A673 (cell line): ENCODE measurements around the gene SRL. TPM values are rescaled to one million over a fixed set of nuclear protein-coding genes. Genes with fewer than 3 reads are reported as not detected.

Experiments
- BruUV-seq: library from RNA; stranded (reverse); fragments of 400-500 nt; replicated peaks from 2 replicates; lab custom pipeline; 2021; lab: Mats Ljungman, UMichigan
- CTCF ChIA-PET: fragments of 300-600 bp; sonication (Branson Sonifier 250); formaldehyde crosslinking; loops from one replicate; lab custom pipeline; 2022; ENCODE audit warnings: antibody characterized with exemption; lab: Charles Lee
- POLR2A ChIA-PET: fragments of 300-600 bp; sonication (Branson Sonifier 250); formaldehyde crosslinking; loops from one replicate; lab custom pipeline; 2022; ENCODE audit warnings: antibody characterized with exemption; ENCODE audit not compliant: low non-redundant PET; lab: Charles Lee
- DNase-seq: peaks from one replicate; pipeline ENCODE4 v3.0.0-alpha.2; 2015; ENCODE audit warnings: low spot score
- H3K27ac ChIP-seq: fragments of 200-600 bp; sonication (generic); 2 replicates; pipeline ENCODE4 v1.5.1; 2016; ENCODE audit warnings: mixed run types, low read depth, mild to moderate bottlenecking, mixed read lengths, antibody characterized with exemption, low read length; ENCODE audit not compliant: poor library complexity, severe bottlenecking
- H3K27me3 ChIP-seq: fragments of 200-600 bp; sonication (generic); replicated peaks from 2 replicates; pipeline ENCODE4 v1.6.1; 2017; ENCODE audit warnings: mixed run types, low read depth, mild to moderate bottlenecking, mixed read lengths, antibody characterized with exemption, low read length; ENCODE audit not compliant: insufficient read depth, poor library complexity
- H3K36me3 ChIP-seq: fragments of 200-600 bp; sonication (generic); 2 replicates; pipeline ENCODE4 v1.6.1; 2016; ENCODE audit warnings: mixed run types, mild to moderate bottlenecking, mixed read lengths, antibody characterized with exemption, low read length; ENCODE audit not compliant: insufficient read depth, poor library complexity, severe bottlenecking
- H3K4me1 ChIP-seq: fragments of 200-600 bp; sonication (generic); 2 replicates; pipeline ENCODE4 v1.6.1; 2017; ENCODE audit warnings: mixed run types, mild to moderate bottlenecking, mixed read lengths, antibody characterized with exemption, low read length; ENCODE audit not compliant: insufficient read depth, poor library complexity, severe bottlenecking
- H3K4me3 ChIP-seq: fragments of 200-600 bp; sonication (generic); 2 replicates; pipeline ENCODE4 v1.5.1; 2016; ENCODE audit warnings: low read depth, mixed run types, mild to moderate bottlenecking, mixed read lengths, low read length; ENCODE audit not compliant: poor library complexity, severe bottlenecking
- H3K9me3 ChIP-seq: fragments of 200-600 bp; sonication (generic); 2 replicates; pipeline ENCODE4 v1.6.1; 2016; ENCODE audit warnings: mixed run types, low read depth, mild to moderate bottlenecking, mixed read lengths, antibody characterized with exemption, low read length; ENCODE audit not compliant: poor library complexity, severe bottlenecking
- EZH2 ChIP-seq: fragments of 200-600 bp; sonication (generic); IDR thresholded peaks from 2 replicates; pipeline ENCODE4 v1.6.1; 2017; ENCODE audit warnings: borderline replicate concordance, low read depth, mild to moderate bottlenecking, mixed read lengths, antibody characterized with exemption, low read length; ENCODE audit not compliant: poor library complexity, severe bottlenecking
- intact Hi-C: fragments of 100-400 bp; cut with micrococcal nuclease; formaldehyde crosslinking; loops from one replicate; pipeline ENCODE4 v1.10.0; 2022; ENCODE audit not compliant: unreplicated experiment
- total RNA-seq: library from RNA; stranded (reverse); gene quantifications from 2 replicates; pipeline ENCODE4 v1.2.3, GENCODE V29; 2021
- TF ChIP-seq, protein P1 (sequence below): fragments of 300-800, 200-600 bp; sonication (generic); conservative IDR thresholded peaks from 2 replicates; pipeline ENCODE4 v1.5.1; 2017; ENCODE audit warnings: low read depth, mild to moderate bottlenecking, antibody characterized with exemption, low read length, moderate library complexity, mixed read lengths

SRL gene
- total RNA-seq, 1 experiment from 2014 or later: 0.11 TPM

DNA sequence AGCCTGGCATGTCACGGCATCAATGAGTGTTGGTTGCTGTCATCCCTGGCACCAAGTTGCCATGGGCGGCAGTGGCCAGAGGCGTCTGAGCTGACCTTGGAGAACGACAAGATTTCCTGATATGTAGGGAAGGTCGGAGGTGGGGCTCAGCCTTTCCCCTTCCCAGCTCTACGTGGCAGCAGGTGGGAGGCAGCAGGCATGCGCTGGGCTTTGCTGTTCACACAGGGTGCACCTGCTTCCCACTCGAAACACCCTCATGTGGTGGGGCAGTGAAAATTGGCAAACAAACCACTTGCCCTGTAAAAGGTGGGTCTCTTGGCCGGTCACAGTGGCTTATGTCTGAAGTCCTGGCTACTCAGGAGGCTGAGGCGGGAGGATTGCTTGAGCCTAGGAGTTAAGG lies 43.3 kb upstream of the SRL start:
- no TSS peak for BruUV-seq
- Histone ChIP-seq H3K27ac (no peak overlapping the region), H3K27me3 (no peaks in the 10 kb centered on the region), H3K4me1 (no peaks in the 10 kb centered on the region), H3K9me3 (peaks cover 4% of the 10 kb centered on the region), H3K36me3 (no peaks in the 10 kb centered on the region), H3K4me3 (no peak overlapping the region)
- ChIA-PET CTCF (interaction anchor here (0.6 kb wide), 1 partner anchor 103 kb away, joined by 5 read pairs; no protein-coding TSS in a partner anchor), POLR2A (no interaction called here)
- TF ChIP-seq EZH2: no peak
- TF ChIP-seq, protein P1, sequence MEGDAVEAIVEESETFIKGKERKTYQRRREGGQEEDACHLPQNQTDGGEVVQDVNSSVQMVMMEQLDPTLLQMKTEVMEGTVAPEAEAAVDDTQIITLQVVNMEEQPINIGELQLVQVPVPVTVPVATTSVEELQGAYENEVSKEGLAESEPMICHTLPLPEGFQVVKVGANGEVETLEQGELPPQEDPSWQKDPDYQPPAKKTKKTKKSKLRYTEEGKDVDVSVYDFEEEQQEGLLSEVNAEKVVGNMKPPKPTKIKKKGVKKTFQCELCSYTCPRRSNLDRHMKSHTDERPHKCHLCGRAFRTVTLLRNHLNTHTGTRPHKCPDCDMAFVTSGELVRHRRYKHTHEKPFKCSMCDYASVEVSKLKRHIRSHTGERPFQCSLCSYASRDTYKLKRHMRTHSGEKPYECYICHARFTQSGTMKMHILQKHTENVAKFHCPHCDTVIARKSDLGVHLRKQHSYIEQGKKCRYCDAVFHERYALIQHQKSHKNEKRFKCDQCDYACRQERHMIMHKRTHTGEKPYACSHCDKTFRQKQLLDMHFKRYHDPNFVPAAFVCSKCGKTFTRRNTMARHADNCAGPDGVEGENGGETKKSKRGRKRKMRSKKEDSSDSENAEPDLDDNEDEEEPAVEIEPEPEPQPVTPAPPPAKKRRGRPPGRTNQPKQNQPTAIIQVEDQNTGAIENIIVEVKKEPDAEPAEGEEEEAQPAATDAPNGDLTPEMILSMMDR: no peak
- intact Hi-C loops: no loop called here
- DNase-seq: no peak

DNA sequence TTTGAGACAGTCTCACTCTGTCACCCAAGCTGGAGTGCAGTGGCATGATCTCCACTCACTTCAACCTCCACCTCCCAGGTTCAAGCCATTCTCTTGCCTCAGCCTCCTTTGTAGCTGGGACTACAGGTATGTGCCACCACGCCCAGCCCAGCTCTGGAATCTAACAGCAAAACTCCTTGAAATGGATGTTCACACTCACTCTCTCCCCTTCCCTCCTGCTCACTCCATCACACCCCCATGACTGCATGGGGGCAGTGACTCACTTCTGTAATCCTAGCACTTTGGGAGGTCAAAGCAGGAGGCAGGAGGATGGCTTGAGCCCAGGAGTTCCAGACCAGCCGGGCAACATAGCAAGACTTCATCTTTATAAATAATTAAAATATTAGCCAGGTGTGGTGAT lies 42.1 kb upstream of the SRL start:
- intact Hi-C loops: no loop called here
- no peaks in the 10 kb centered on the region for H3K4me1 ChIP-seq
- DNase-seq: no peak
- CTCF ChIA-PET: interaction anchor here (1.1 kb wide), 1 partner anchor 119 kb away, joined by 4 read pairs; no protein-coding TSS in a partner anchor
- H3K27ac ChIP-seq: no peak overlapping the region
- POLR2A ChIA-PET: no interaction called here
- no peaks in the 10 kb centered on the region for H3K36me3 ChIP-seq
- H3K4me3 ChIP-seq: no peak overlapping the region
- no TSS peak for BruUV-seq
- TF ChIP-seq, protein P1: no peak
- no peak for TF ChIP-seq EZH2
- no peaks in the 10 kb centered on the region for H3K27me3 ChIP-seq
- H3K9me3 ChIP-seq: peaks cover 4% of the 10 kb centered on the region

DNA sequence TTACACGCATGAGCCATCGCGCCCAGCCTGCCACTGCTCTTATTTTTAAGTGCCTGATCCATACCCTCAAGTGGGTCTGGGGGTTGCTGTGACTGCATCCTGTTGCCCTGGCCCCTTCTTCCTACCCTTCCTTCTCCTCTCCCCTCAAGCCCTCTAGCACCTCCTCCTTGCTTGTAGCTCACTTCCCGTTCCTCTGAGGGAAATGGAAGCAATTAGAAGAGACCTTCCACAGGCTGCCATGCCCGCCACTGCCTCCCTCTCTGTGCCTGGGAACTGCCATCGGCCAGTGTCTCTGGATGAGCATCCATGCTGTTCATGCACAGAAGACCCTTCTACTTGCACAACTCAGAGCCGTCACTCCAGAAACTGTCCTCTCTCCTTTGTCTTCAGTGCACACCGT lies 41.6 kb upstream of the SRL start:
- Histone ChIP-seq H3K4me3 (no peak overlapping the region), H3K27ac (no peak overlapping the region), H3K36me3 (no peaks in the 10 kb centered on the region), H3K27me3 (no peaks in the 10 kb centered on the region), H3K4me1 (no peaks in the 10 kb centered on the region), H3K9me3 (peaks cover 4% of the 10 kb centered on the region)
- TF ChIP-seq EZH2: no peak
- TF ChIP-seq, protein P1: no peak
- ChIA-PET CTCF (interaction anchor here (0.6 to 1.1 kb wide), 3 partner anchors 29 to 345 kb away, joined by 4 to 5 read pairs (median 4); no protein-coding TSS in a partner anchor), POLR2A (no interaction called here)
- DNase-seq: no peak
- BruUV-seq: no TSS peak
- intact Hi-C loops: no loop called here
